Vagina (tissue), 2 donors: ENCODE results near the gene WDR83.

Experiments used
- CTCF ChIP-seq, 3 experiments: fragments of 450-650 bp in 2 of 3; fragments of 200-600 bp in 1 of 3; sonication (generic) in 1 of 3; IDR thresholded peaks; one replicate each; pipeline ENCODE4 v1.5.1; 2017 to 2019; ENCODE audit warnings: antibody characterized with exemption in 3 of 3, mild to moderate bottlenecking in 2 of 3, moderate library complexity in 2 of 3
- POLR2AphosphoS5 ChIP-seq, 2 donors: sonication (generic); formaldehyde crosslinking; IDR thresholded peaks; one replicate each; pipeline ENCODE4 v1.9.0; 2017; ENCODE audit warnings: antibody characterized with exemption in 2 of 2, mild to moderate bottlenecking in 2 of 2, low read depth in 1 of 2; ENCODE audit not compliant: insufficient read depth in 1 of 2

DNA sequence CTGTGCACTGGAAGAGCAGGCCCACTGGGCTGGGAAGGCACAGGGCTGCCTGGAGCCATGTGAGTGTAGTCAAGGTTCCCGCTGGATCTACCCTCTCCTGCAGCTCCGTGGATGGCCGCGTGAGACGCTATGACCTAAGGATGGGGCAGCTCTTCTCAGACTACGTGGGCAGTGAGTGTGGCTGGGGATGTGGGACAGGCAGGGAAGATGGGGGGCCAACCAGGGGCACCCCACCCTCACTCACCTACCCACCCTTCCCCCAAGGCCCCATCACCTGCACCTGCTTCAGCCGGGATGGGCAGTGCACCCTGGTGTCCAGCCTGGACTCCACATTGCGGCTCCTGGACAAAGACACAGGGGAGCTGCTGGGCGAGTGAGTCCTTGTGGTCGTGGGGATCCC lies 6.1 kb downstream of the WDR83 start:
- TF ChIP-seq CTCF (IDR thresholded peaks at IDR 0.05) (no peak), POLR2AphosphoS5 (IDR thresholded peaks at IDR 0.05; ENCODE audit: insufficient read depth in 1 of 2, low read depth in 1 of 2) (no peak)
